HepG2 (cell line): ENCODE data around the gene AKIP1. TPM values are rescaled to one million over a fixed set of nuclear protein-coding genes. Genes with fewer than 3 reads are reported as not detected.
A peak's percentile ranks its signal among the peaks of the same experiment; 100 is the strongest.

ENCODE experiments used
- ATF5 ChIP-seq: sonication (generic); formaldehyde crosslinking; IDR thresholded peaks from 2 replicates; pipeline ENCODE4 v1.4.0; 2020; ENCODE audit warnings: mild to moderate bottlenecking, low read depth, missing genetic modification reagents
- CHD2 ChIP-seq: IDR thresholded peaks from 2 replicates; pipeline ENCODE4 v1.6.1; 2011; ENCODE audit warnings: low read depth, low read length, improper control_type of control experiment
- JARID2 ChIP-seq: sonication (generic); formaldehyde crosslinking; IDR thresholded peaks from 2 replicates; pipeline ENCODE4 v1.8.1; 2023; ENCODE audit warnings: missing genetic modification reagents, inconsistent platforms; ENCODE audit not compliant: insufficient replicate concordance
- MAFK ChIP-seq, 2 experiments: IDR thresholded peaks in 1 of 2; conservative IDR thresholded peaks in 1 of 2; 2 replicates each; pipeline ENCODE4 v1.6.1; 2011; ENCODE audit warnings: improper control_type of control experiment in 2 of 2, low read length in 2 of 2
- PHF5A ChIP-seq: IDR thresholded peaks from one replicate; pipeline ENCODE4 v1.6.1; 2018; ENCODE audit warnings: low read depth, missing genetic modification reagents; ENCODE audit not compliant: unreplicated experiment
- PHF8 ChIP-seq: sonication (generic); formaldehyde crosslinking; IDR thresholded peaks from 2 replicates; pipeline ENCODE4 v1.5.0; 2020; ENCODE audit warnings: missing genetic modification reagents
- RBM22 ChIP-seq: fragments of 200-400 bp; formaldehyde crosslinking; optimal IDR thresholded peaks from 2 replicates; pipeline ENCODE3; 2017; ENCODE audit warnings: mild to moderate bottlenecking, low read length, moderate library complexity
- REPIN1 ChIP-seq: sonication (generic); formaldehyde crosslinking; IDR thresholded peaks from 2 replicates; pipeline ENCODE4 v1.8.0; 2022; ENCODE audit warnings: missing genetic modification reagents, low read depth, mild to moderate bottlenecking, borderline replicate concordance
- TP53 ChIP-seq: sonication (generic); formaldehyde crosslinking; conservative IDR thresholded peaks from 2 replicates; pipeline ENCODE4 v1.4.0; 2020; ENCODE audit warnings: missing genetic modification reagents
- ZBTB14 ChIP-seq: sonication (generic); formaldehyde crosslinking; IDR thresholded peaks from 2 replicates; pipeline ENCODE4 v1.4.0; 2020; ENCODE audit warnings: missing genetic modification reagents
- ZFP37 ChIP-seq: sonication (generic); formaldehyde crosslinking; IDR thresholded peaks from 2 replicates; pipeline ENCODE4 v1.4.0; 2020; ENCODE audit warnings: missing genetic modification reagents, borderline replicate concordance
- ZFY ChIP-seq: sonication (generic); formaldehyde crosslinking; IDR thresholded peaks from 2 replicates; pipeline ENCODE4 v1.4.0; 2020; ENCODE audit warnings: missing genetic modification reagents
- ZNF12 ChIP-seq: sonication (generic); formaldehyde crosslinking; IDR thresholded peaks from 2 replicates; pipeline ENCODE4 v1.5.0; 2020; ENCODE audit warnings: missing genetic modification reagents
- ZNF143 ChIP-seq: sonication (generic); formaldehyde crosslinking; IDR thresholded peaks from 2 replicates; pipeline ENCODE4 v1.4.0; 2020; ENCODE audit warnings: missing genetic modification reagents
- ZNF329 ChIP-seq: sonication (generic); formaldehyde crosslinking; IDR thresholded peaks from 2 replicates; pipeline ENCODE4 v1.9.0; 2021; ENCODE audit warnings: low read depth, mild to moderate bottlenecking, missing genetic modification reagents
- ZNF510 ChIP-seq: sonication (generic); formaldehyde crosslinking; IDR thresholded peaks from 2 replicates; pipeline ENCODE4 v1.4.0; 2020; ENCODE audit warnings: low read depth, mild to moderate bottlenecking, missing genetic modification reagents
- ZNF574 ChIP-seq: sonication (generic); formaldehyde crosslinking; IDR thresholded peaks from 2 replicates; pipeline ENCODE4 v1.4.0; 2020; ENCODE audit warnings: missing genetic modification reagents
- ZNF639 ChIP-seq: conservative IDR thresholded peaks from 2 replicates; pipeline ENCODE4 v1.6.1; 2018; ENCODE audit warnings: missing genetic modification reagents
- ZNF800 ChIP-seq: sonication (generic); formaldehyde crosslinking; IDR thresholded peaks from 2 replicates; pipeline ENCODE4 v1.4.0; 2020; ENCODE audit warnings: missing genetic modification reagents
- ZUFSP ChIP-seq: sonication (generic); formaldehyde crosslinking; IDR thresholded peaks from 2 replicates; pipeline ENCODE4 v1.9.0; 2021; ENCODE audit warnings: missing genetic modification reagents, mild to moderate bottlenecking, borderline replicate concordance
- polyA plus RNA-seq, 8 experiments: library from polyadenylated mRNA; depleted of rRNA in 3 of 8; stranded (reverse) in 7 of 8; unstranded in 1 of 8; fragments of >200 nt; fragmentation: Illumina TruSeq in 4 of 8; extraction: Trizol in 4 of 8; gene quantifications; 2 replicates each; pipeline versions ENCODE4 v1.2.1 to v1.2.3, GENCODE V29; 2011 to 2016; ENCODE audit warnings: low read depth in 4 of 8, missing spikeins in 1 of 8, mixed read lengths in 1 of 8; ENCODE audit not compliant: insufficient read depth in 1 of 8
- total RNA-seq, 5 experiments: library from RNA; depleted of rRNA; stranded (reverse); fragments of >200 nt; fragmentation: Illumina TruSeq; extraction: Trizol; gene quantifications; 2 replicates each; pipeline ENCODE4 v1.2.3, GENCODE V29; 2016; ENCODE audit warnings: low read depth in 1 of 5

Gene AKIP1
- total and polyA plus RNA-seq, 2 of the 13 experiments (the other 11 are each of a cell fraction or from before 2014, with no cell fraction given): 10.0 to 20.3 TPM

GRCh38 chr11:8870411-8871170 lies 40.4 kb upstream of the AKIP1 start (continued):
- no peak for TF ChIP-seq ZNF574 (CRISPR knock-in tag)
- TF ChIP-seq PHF5A (CRISPR knock-in tag): no peak
- TF ChIP-seq ZNF800 (CRISPR knock-in tag): peak; percentile 81
- TF ChIP-seq ZFP37: no peak
- no peak for TF ChIP-seq REPIN1 (CRISPR knock-in tag)
- no peak for TF ChIP-seq ZUFSP
- no peak for TF ChIP-seq ZNF329
- no peak for TF ChIP-seq MAFK (conservative IDR thresholded peaks at IDR 0.05 in 1 of 2, IDR thresholded peaks at IDR 0.05 in 1 of 2; ENCODE audit: low read length in 2 of 2)
- peak; percentile 24 for TF ChIP-seq PHF8 (CRISPR knock-in tag)
- peak; percentile 81 for TF ChIP-seq ZBTB14 (CRISPR knock-in tag)
- peak; percentile 32; the same call in 1 of the 2 replicates for TF ChIP-seq ZFY
- TF ChIP-seq ZNF639 (CRISPR knock-in tag): no peak
- TF ChIP-seq CHD2: no peak
- no peak for TF ChIP-seq TP53 (CRISPR knock-in tag)
- TF ChIP-seq ZNF143 (CRISPR knock-in tag): no peak
- TF ChIP-seq ZNF510 (CRISPR knock-in tag): no peak
- no peak for TF ChIP-seq ATF5 (CRISPR knock-in tag)
- TF ChIP-seq ZNF12: no peak
- no peak for TF ChIP-seq JARID2 (CRISPR knock-in tag)
- no peak for TF ChIP-seq RBM22
